ENCODE measurements around the gene NUDT16.
"Not testable (repeated sequence)": the region's sequence is repeated elsewhere in the genome, so short reads cannot be mapped to it uniquely, and the experiment has no call there.

- TF ChIP-seq ZNF274 (IDR thresholded peaks at IDR 0.05; ENCODE audit: low read length); ZNF274 (tag by site-specific recombination; IDR thresholded peaks at IDR 0.05; ENCODE audit: borderline replicate concordance); ZNF24 (tag by site-specific recombination; IDR thresholded peaks at IDR 0.05): not testable (repeated sequence)
Observed at GRCh38 chr3:131361066-131361463, 20.5 kb upstream of the NUDT16 start.
